Stimulated activated CD8-positive, alpha-beta memory T cell treated with anti-CD3 and anti-CD28 coated beads, Interleukin-4, amount 100 ng/mL, for 1 hour (primary cell): ENCODE data around the gene PDE3B.
A peak's percentile ranks its signal among the peaks of the same experiment; 100 is the strongest.
"Not testable (repeated sequence)": the region's sequence is repeated elsewhere in the genome, so short reads cannot be mapped to it uniquely, and the experiment has no call there.

Experiments used
- DNase-seq, 2 donors: peaks; one replicate each; pipeline ENCODE4 v3.0.0-alpha.2; 2020; ENCODE audit warnings: low read depth in 2 of 2, low spot score in 1 of 2

The PDE3B gene

GRCh38 chr11:14881576-14882193 is 238.1 kb downstream of the PDE3B start:
- no peak for DNase-seq

DNA sequence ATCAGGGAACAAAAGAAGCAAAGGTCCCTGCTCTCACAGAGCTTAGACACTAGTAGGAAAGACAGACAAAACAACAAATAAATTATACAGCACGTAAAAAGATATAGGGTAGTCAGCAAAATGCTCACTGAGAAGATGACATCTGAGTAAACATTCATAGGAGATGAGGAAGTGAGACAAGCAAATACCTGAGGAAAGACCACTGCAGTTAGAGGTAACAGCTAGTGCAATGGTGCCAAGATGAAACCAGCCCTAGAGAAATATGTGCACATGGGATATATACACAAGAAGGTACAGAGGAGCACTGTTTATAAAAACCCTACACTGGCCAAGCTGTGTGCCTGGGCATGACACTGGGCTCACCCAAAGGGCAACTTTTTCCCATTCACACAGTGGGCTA is 238.6 kb downstream of the PDE3B start:
- DNase-seq = no peak

- not testable (repeated sequence) for DNase-seq
Measured at GRCh38 chr11:14883683-14884082, 240.1 kb downstream of the PDE3B start.

GRCh38 chr11:14884667-14885273 is 241.2 kb downstream of the PDE3B start:
- DNase-seq = no peak

DNA sequence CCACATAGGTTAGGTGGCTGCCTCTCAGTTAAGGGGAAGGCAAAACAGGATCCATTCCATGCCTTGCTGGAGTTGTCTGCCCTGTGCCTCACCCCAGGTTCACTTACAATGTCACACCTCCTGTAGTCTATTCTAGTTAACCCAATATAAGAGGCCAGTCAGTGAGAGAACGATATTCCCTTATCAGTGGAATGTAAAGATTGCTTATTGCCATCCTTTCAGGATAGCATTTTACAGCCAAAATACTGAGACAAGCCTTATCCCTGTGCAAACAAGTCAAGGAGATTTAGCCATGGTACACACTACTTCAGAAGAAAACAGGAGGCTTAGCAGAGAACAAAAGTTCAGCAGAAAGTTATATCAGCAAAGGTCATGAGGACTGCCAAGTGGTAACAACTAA is 242.9 kb downstream of the PDE3B start:
- DNase-seq = no peak

GRCh38 chr11:14891143-14892035 is 247.8 kb downstream of the PDE3B start:
- peak; percentile 66 to 68 for DNase-seq

DNA sequence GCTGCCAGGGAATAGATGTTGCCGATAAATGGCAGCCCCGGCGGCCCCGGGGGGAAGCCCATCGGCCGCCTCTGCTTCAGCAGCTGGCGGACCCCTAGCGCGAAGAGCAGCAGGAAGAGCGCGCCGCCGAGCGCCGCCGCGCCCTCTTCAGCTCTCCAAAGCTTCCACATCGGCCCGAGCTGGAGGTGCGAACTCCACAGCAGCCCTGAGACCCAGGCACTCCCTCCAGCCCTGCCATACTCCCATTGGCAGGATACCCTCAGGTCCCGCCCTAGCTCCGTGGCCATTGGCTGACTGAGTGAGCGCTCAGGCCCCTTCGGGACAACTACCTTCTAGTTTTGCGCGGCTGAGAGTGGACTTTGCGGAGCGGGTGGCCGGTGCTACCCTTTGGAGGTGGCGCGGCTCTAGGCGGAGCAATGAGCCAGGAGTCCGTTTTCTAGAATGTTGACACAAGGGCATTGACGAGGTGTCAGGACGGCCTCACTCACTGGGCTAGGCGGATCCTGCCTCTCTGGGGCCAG is 248.5 kb downstream of the PDE3B start, which contains the start of gene CYP2R1:
Gene CYP2R1 (minus strand): TSS at position 196 of the 521 bp plus-strand sequence. CDS start 26 bp downstream, at position 170.
- DNase-seq = peak; percentile 72 to 81

DNA sequence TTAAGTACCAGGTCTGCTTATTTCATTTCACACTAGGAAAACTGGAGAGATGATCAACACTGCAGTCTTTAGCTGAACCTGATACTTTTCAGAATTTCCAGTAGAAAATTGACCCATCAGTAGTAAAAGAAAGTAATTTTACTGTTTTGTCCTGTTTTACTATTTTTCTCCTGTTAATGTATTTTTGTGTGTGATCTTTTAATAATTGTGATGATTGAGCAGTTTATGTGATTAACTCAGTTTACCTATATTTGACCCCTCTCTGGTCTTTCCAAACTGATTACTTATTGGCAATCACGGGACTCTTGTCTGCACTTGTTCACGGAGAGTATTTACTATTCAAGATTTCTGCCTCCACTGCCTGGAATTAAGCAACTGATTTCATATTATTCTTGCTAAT is 249.0 kb downstream of the PDE3B start:
- no peak for DNase-seq

DNA sequence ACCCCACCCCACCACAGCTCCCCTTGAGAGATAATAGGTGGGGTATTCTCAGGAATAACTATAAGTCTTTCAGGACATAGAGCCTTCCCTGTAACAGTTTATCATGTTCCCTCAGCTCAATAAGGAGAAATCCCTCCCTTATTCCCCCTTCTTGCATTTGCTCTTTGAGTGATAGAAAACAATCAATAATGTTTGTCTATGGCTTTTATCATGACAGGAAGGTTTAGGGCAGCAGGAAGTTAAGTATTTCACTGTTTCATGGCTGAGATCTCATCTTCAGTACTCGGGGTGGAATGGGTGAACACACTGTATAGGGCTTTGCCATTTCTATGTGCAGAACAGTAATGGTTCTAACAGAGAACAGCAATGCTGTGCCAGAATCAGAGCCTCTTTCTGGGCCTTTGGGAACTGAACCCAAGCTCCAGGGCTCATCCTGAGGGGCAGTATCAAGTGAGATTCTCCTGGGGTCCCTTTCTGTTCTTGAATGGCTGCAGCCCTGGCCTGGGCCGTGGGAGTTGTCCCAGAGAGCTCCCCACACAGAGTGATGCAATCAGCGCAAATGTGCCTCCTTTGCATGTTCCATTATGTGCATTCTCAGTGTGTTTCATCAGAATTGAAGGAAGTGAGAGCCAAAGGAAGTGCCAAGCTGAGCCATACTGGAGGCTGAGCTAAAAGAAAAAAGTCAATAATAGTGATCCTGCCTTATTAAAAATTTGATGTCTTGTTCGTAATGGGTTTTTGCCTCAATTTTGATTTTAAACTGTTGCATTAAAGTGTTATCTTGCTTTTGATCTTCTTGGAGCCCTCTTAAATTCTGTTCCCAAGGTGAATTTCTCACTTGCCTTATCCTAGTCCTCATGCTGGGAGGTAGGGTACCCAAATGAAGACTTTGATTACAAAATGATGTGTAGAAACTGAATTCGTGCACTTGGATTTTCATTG is 251.3 kb downstream of the PDE3B start:
- no peak for DNase-seq

GRCh38 chr11:14898355-14898754 is 254.8 kb downstream of the PDE3B start:
- DNase-seq = no peak

- DNase-seq = no peak
Measured at GRCh38 chr11:14898906-14899305, 255.3 kb downstream of the PDE3B start.

DNA sequence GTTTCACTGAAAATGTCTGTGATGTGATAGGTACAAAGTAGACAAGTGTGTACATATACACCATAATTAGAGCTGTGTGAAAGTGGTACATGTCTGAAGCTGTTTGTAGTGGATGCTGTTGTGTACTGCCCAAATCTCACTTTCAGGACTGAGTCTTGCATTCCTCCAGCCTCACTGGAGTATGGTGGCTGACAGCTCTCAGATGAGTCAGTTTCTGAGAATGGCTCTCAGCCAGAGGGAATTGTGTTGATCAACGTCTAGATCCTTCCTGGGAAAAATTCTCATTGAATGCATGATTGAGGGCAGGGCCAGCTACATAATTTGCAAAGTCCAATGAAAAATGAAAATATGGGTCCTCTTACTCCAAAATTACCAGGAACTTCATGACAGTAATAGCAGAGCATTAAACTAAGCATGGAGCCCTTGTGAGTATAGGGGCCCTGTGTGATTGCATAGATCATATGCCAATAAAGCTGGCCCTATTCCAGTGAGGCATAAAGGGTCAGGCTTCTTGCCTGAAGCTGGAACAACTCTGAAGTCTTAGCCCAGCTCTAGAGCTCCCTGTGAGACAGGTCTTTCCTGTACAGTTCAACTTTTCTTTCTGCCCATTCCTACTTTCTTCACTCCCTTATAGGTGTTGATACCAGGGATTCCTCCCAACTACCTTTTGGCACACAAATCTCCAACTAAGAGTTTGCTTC is 259.2 kb downstream of the PDE3B start:
- no peak for DNase-seq

DNA sequence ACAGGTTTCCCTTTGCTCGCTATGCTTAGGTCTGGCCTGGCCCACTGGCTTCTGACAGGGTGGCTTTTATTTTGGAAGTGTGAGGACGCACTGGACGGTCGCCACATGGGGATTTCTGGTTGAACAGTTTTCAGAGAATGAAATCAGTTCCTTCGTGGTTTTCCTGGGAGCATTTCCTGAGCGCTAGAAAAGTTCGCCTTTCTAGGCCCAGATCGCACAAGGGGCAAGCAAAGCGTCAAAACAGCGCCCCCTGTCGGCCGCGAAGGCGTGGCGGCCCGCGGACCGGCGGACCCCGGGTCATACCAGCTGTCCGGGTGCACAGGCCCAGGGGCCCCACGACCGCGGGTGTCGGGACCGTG is 261.1 kb downstream of the PDE3B start:
- DNase-seq = peak; percentile 76 to 77

GRCh38 chr11:14905104-14906033 is 261.8 kb downstream of the PDE3B start:
- DNase-seq = peak in 1 of 2 donors; percentile 42

DNA sequence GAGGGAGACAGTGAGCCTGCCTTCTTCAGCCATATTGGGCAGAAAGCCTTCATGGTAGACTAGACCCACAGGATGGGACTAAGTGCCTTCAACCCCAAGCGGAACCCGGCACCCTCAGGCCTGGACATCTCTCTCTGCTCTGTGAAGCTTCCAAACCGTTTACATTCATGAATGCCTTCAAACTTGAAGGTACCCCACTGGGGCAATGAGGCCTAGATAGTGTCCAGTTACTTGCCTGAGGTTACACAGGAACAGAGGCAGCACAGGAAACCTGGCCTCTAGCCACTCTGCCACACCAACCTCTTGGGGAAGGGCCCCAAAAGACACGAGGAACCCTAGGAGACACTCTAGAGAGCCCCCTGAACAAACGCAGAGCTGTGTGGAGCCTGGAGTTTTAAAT is 263.0 kb downstream of the PDE3B start:
- no peak for DNase-seq

GRCh38 chr11:14906993-14907392 is 263.4 kb downstream of the PDE3B start:
- DNase-seq = no peak

DNA sequence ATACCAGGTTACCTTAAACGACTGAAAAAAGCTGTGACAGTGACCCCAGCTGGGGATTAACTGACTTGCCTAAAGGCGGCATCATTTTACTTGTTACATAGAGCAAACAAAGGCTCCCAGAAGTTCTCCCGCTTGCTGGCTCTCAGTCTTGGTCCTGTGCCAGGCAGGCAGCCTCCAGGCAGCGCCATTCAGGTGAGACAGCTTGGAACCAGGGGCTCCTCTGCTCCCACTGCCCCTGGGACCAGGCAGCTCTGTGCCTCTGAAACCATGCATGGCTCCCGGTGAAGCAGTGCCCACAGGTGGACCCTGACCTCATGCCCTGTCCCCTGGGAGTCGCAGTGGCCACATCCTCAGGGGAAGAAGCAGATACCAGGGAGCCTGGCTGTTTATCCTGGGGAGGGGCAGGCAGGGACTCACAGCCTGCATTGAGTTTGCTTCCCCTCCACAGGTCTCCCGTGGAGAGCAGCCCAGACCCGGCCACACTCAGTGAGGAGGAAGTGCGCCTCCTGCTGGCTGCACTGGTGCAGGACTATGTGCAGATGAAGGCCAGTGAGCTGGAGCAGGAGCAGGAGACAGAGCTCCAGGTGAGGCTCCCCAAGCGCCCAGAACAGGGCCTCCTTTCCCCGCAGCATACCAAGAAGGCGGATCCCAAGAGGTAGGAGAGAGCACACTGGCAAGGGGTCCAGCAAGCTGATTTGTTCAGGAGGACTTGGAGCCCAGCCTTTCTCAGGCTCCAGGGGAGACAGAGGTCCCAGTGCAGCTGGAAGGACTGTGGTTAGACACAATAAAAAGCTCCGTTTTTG is 264.0 kb downstream of the PDE3B start:
- peak; percentile 73 to 75 for DNase-seq

GRCh38 chr11:14908214-14908880 is 264.7 kb downstream of the PDE3B start:
- DNase-seq = no peak
